ENCODE results near the gene SSX2IP. TPM values are rescaled to one million over a fixed set of nuclear protein-coding genes. Genes with fewer than 3 reads are reported as not detected.

The SSX2IP gene
- total RNA-seq, 2 donors from 2014 or later = 16.6 to 21.8 TPM

DNA sequence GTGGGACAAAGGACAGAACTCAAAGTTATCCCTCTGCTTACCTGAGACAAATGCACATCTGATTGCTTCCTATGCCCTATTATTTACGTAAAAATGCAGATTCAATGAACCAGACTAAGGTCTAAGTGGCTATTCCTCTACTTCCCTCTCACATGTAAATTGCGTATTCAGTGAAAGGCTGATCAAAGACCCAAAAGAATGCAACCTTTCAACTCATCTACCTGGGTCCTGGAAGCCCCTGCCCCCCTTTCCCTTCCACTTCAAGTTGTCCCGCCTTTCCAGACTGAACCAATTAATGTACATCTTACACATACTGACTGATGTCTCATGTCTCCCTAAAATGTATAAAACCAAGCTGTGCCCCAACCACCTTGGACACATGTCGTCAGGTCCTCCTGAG, 14.6 kb downstream of the SSX2IP start:
- no peak for DNase-seq
- no peak overlapping the region for H3K27ac ChIP-seq (ENCODE audit: low read depth, low read length)
- no peaks in the 10 kb centered on the region for H3K36me3 ChIP-seq (ENCODE audit: control insufficient read depth, insufficient read depth, low read length)
- no peak overlapping the region for H3K4me3 ChIP-seq (ENCODE audit: low read length)
- no peaks in the 10 kb centered on the region for H3K27me3 Mint-ChIP-seq (ENCODE audit: insufficient read depth)
- no peaks in the 10 kb centered on the region for H3K27me3 ChIP-seq (ENCODE audit: control insufficient read depth, insufficient read depth, low read length, poor library complexity, severe bottlenecking)
- WGBS, 2 experiments (ENCODE audit: insufficient coverage in 1 of 2, insufficient read length in 1 of 2) = 87 to 94% methylated on average over 4 of the region's 4 CpGs
- H3K9me3 ChIP-seq (ENCODE audit: control insufficient read depth, low read length) = no peaks in the 10 kb centered on the region
- H3K9me3 Mint-ChIP-seq = peaks cover 2% of the 10 kb centered on the region
- no peak overlapping the region for H3K4me3 Mint-ChIP-seq
- TF ChIP-seq, protein P1, sequence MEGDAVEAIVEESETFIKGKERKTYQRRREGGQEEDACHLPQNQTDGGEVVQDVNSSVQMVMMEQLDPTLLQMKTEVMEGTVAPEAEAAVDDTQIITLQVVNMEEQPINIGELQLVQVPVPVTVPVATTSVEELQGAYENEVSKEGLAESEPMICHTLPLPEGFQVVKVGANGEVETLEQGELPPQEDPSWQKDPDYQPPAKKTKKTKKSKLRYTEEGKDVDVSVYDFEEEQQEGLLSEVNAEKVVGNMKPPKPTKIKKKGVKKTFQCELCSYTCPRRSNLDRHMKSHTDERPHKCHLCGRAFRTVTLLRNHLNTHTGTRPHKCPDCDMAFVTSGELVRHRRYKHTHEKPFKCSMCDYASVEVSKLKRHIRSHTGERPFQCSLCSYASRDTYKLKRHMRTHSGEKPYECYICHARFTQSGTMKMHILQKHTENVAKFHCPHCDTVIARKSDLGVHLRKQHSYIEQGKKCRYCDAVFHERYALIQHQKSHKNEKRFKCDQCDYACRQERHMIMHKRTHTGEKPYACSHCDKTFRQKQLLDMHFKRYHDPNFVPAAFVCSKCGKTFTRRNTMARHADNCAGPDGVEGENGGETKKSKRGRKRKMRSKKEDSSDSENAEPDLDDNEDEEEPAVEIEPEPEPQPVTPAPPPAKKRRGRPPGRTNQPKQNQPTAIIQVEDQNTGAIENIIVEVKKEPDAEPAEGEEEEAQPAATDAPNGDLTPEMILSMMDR (conservative IDR thresholded peaks at IDR 0.05) = no peak
- H3K9ac ChIP-seq (ENCODE audit: extremely low read depth, low read length, poor library complexity, severe bottlenecking) = no peak overlapping the region
- no peak overlapping the region for H3K27ac Mint-ChIP-seq
- H3K4me1 ChIP-seq (ENCODE audit: control insufficient read depth, insufficient read depth, low read length) = no peaks in the 10 kb centered on the region
- H3K4me1 Mint-ChIP-seq = peaks cover 10% of the 10 kb centered on the region
- peaks cover 8% of the 10 kb centered on the region for H3K36me3 Mint-ChIP-seq (ENCODE audit: low read depth)

GRCh38 chr1:84675106-84675505, 15.2 kb downstream of the SSX2IP start:
- peaks cover 10% of the 10 kb centered on the region for H3K4me1 Mint-ChIP-seq
- H3K27ac ChIP-seq (ENCODE audit: low read depth, low read length) = no peak overlapping the region
- no peak overlapping the region for H3K27ac Mint-ChIP-seq
- H3K9me3 ChIP-seq (ENCODE audit: control insufficient read depth, low read length) = no peaks in the 10 kb centered on the region
- H3K9me3 Mint-ChIP-seq = peaks cover 2% of the 10 kb centered on the region
- TF ChIP-seq, protein P1 (conservative IDR thresholded peaks at IDR 0.05) = no peak
- DNase-seq = no peak
- H3K9ac ChIP-seq (ENCODE audit: extremely low read depth, low read length, poor library complexity, severe bottlenecking) = no peak overlapping the region
- no peaks in the 10 kb centered on the region for H3K27me3 Mint-ChIP-seq (ENCODE audit: insufficient read depth)
- no peak overlapping the region for H3K4me3 ChIP-seq (ENCODE audit: low read length)
- H3K4me3 Mint-ChIP-seq = no peak overlapping the region
- H3K36me3 ChIP-seq (ENCODE audit: control insufficient read depth, insufficient read depth, low read length) = no peaks in the 10 kb centered on the region
- peaks cover 8% of the 10 kb centered on the region for H3K36me3 Mint-ChIP-seq (ENCODE audit: low read depth)
- H3K27me3 ChIP-seq (ENCODE audit: control insufficient read depth, insufficient read depth, low read length, poor library complexity, severe bottlenecking) = no peaks in the 10 kb centered on the region
- H3K4me1 ChIP-seq (ENCODE audit: control insufficient read depth, insufficient read depth, low read length) = no peaks in the 10 kb centered on the region
- 83% methylated on average over 1 of the region's 1 CpG; no CpG with 5 or more reads in 1 of the 2 experiments for WGBS, 2 experiments (ENCODE audit: insufficient coverage in 1 of 2, insufficient read length in 1 of 2)

DNA sequence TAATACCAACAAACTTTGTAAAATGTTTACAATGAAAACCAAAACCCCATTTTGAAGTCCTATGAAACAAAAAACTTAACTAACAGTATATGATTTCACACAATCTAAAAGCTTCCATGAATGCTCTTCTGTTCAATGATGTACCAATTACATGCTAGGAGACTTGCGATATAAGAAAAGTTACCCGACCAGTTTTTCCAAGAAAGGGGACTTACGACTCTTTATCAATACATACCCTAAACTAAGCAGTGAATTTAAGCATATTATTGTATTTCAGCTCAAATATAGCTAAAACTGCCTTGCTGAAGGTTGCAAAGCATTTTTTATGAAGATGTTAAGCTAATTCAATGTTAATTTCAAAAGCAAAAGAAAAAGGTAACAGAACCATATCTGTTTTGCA, 15.6 kb downstream of the SSX2IP start:
- Histone ChIP-seq H3K36me3 (ENCODE audit: control insufficient read depth, insufficient read depth, low read length) (peaks cover 2% of the 10 kb centered on the region), H3K4me1 (ENCODE audit: control insufficient read depth, insufficient read depth, low read length) (no peaks in the 10 kb centered on the region), H3K4me3 (ENCODE audit: low read length) (no peak overlapping the region), H3K9ac (ENCODE audit: extremely low read depth, low read length, poor library complexity, severe bottlenecking) (no peak overlapping the region), H3K9me3 (ENCODE audit: control insufficient read depth, low read length) (no peaks in the 10 kb centered on the region), H3K27me3 (ENCODE audit: control insufficient read depth, insufficient read depth, low read length, poor library complexity, severe bottlenecking) (no peaks in the 10 kb centered on the region), H3K27ac (ENCODE audit: low read depth, low read length) (no peak overlapping the region)
- WGBS, 2 experiments (ENCODE audit: insufficient coverage in 1 of 2, insufficient read length in 1 of 2) = 99 to 100% methylated on average over 2 to 3 of the region's 3 CpGs
- Mint-ChIP-seq H3K9me3 (peaks cover 2% of the 10 kb centered on the region), H3K27ac (no peak overlapping the region), H3K27me3 (ENCODE audit: insufficient read depth) (no peaks in the 10 kb centered on the region), H3K4me3 (no peak overlapping the region), H3K4me1 (peaks cover 10% of the 10 kb centered on the region), H3K36me3 (ENCODE audit: low read depth) (peaks cover 8% of the 10 kb centered on the region)
- no peak for DNase-seq
- TF ChIP-seq, protein P1 (conservative IDR thresholded peaks at IDR 0.05) = no peak
